Diencephalon (tissue), 1 donor: ENCODE measurements around the gene ARHGEF16. TPM values are rescaled to one million over a fixed set of nuclear protein-coding genes. Genes with fewer than 3 reads are reported as not detected.

Source experiments
- total RNA-seq: library from RNA; depleted of rRNA; stranded (reverse); fragments of >200 nt; gene quantifications from one replicate; pipeline ENCODE4 v1.2.3, GENCODE V29; 2014

ARHGEF16 gene
- 2.5 TPM for total RNA-seq

GRCh38 chr1:3453891-3454810, at the start of gene ARHGEF16:
Gene ARHGEF16 (plus strand): TSS chr1:3454665. CDS start chr1:3463085, 8,420 bp downstream.

Other genes starting within 250 kb of the ARHGEF16 start
- gene MEGF6, start 156.8 kb downstream of the ARHGEF16 start, total RNA-seq, result 5.8 TPM
- gene TPRG1L, start 170.3 kb downstream of the ARHGEF16 start, total RNA-seq, result 40.4 TPM
- 11.1 TPM for gene WRAP73, start 195.4 kb downstream of the ARHGEF16 start, total RNA-seq
- 0.92 TPM for gene TP73, start 197.9 kb downstream of the ARHGEF16 start, total RNA-seq